Tibial nerve (tissue), 4 donors: ENCODE data around the gene TTC16. TPM values are rescaled to one million over a fixed set of nuclear protein-coding genes. Genes with fewer than 3 reads are reported as not detected.

Experiments
- DNase-seq, 2 donors: peaks; one replicate each; pipeline ENCODE4 v3.0.0-alpha.2; 2019; ENCODE audit warnings: low spot score in 2 of 2
- H3K27ac ChIP-seq, 4 donors: fragments of 200-600 bp; sonication (generic) in 3 of 4; one replicate each; pipeline ENCODE4 v1.5.1; 2017 to 2019; ENCODE audit warnings: mild to moderate bottlenecking in 1 of 4
- H3K27me3 ChIP-seq, 2 donors: fragments of 200-600 bp; sonication (generic) in 1 of 2; one replicate each; pipeline versions ENCODE4 v1.5.1 to v1.6.0; 2017 to 2019
- H3K36me3 ChIP-seq, 3 donors: fragments of 200-600 bp; sonication (generic); one replicate each; pipeline ENCODE4 v1.5.1; 2018 to 2019
- H3K4me1 ChIP-seq, 4 donors: fragments of 200-600 bp; sonication (generic) in 3 of 4; one replicate each; pipeline ENCODE4 v1.5.1; 2017 to 2019
- H3K4me3 ChIP-seq, 4 donors: fragments of 200-600 bp; sonication (generic) in 3 of 4; one replicate each; pipeline ENCODE4 v1.5.1; 2017 to 2019; ENCODE audit warnings: mild to moderate bottlenecking in 1 of 4, moderate library complexity in 1 of 4
- H3K9me3 ChIP-seq, 4 donors: fragments of 200-600 bp; sonication (generic) in 3 of 4; one replicate each; pipeline ENCODE4 v1.5.1; 2017 to 2019
- EP300 ChIP-seq, 2 donors: sonication (generic); formaldehyde crosslinking; IDR thresholded peaks; one replicate each; pipeline ENCODE4 v1.6.1; 2017; ENCODE audit warnings: antibody characterized with exemption in 2 of 2, mild to moderate bottlenecking in 1 of 2
- POLR2A ChIP-seq, 2 donors: fragments of 450-650 bp; IDR thresholded peaks; one replicate each; pipeline ENCODE4 v1.6.1; 2017; ENCODE audit warnings: antibody characterized with exemption in 2 of 2, mild to moderate bottlenecking in 2 of 2, moderate library complexity in 2 of 2
- WGBS, 2 donors: methylation state at CpG; one replicate each; pipeline ENCODE4 v1.1.5; 2018; 5-methylcytosine and 5-hydroxymethylcytosine counted together
- total RNA-seq, 4 donors: library from RNA; depleted of rRNA; stranded (reverse); fragments of >200 nt; gene quantifications; one replicate each; pipeline ENCODE4 v1.1.0, GENCODE V29; 2016
- TF ChIP-seq, protein P1 (sequence below), 5 experiments: fragments of 200-600 bp in 3 of 5; fragments of 450-650 bp in 2 of 5; sonication (generic) in 3 of 5; IDR thresholded peaks; one replicate each; pipeline ENCODE4 v1.5.1; 2016 to 2019; ENCODE audit warnings: antibody characterized with exemption in 5 of 5, mild to moderate bottlenecking in 3 of 5, moderate library complexity in 2 of 5

TTC16 gene
- total RNA-seq, 4 donors from 2014 or later, result 0.30 TPM; not detected in 3

DNA sequence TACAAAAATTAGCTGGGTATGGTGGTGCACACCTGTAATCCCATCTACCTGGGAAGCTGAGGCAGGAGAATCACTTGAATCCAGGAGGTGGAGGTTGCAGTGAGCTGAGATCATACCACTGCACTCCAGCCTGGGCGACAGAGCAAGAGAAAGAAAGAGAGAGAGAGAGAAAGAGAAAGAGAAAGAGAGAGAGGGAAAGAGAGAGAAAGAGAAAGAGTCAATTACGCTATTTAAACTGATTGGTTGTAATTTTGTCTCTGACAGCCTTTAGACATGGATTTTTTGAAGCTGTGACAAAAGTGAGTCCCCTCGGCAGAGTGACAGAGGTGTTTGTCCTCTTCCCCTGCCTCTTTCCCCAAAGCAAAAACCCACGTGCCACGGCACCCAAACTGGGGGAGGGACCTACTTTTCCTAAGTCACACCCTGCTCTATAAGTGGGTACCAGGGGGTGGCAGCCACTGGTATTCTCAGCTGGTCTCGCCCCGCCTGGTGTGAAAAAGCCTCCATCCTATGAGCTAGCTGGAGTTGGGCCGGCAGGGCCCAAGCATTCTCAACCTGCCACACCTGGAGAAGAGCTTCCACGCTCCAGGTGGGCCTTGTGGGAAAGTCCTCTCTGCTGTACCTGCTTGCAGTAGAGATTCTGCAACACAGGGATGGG, 12.5 kb upstream of the TTC16 start:
- DNase-seq, result no peak
- H3K4me1 ChIP-seq, result peaks cover 0 to 16% (median 3%) of the 10 kb centered on the region in 4 donors
- H3K36me3 ChIP-seq, result no peaks in the 10 kb centered on the region
- H3K4me3 ChIP-seq, result no peak overlapping the region
- no peaks in the 10 kb centered on the region for H3K9me3 ChIP-seq
- no peak for TF ChIP-seq EP300 (IDR thresholded peaks at IDR 0.05)
- TF ChIP-seq, protein P1, sequence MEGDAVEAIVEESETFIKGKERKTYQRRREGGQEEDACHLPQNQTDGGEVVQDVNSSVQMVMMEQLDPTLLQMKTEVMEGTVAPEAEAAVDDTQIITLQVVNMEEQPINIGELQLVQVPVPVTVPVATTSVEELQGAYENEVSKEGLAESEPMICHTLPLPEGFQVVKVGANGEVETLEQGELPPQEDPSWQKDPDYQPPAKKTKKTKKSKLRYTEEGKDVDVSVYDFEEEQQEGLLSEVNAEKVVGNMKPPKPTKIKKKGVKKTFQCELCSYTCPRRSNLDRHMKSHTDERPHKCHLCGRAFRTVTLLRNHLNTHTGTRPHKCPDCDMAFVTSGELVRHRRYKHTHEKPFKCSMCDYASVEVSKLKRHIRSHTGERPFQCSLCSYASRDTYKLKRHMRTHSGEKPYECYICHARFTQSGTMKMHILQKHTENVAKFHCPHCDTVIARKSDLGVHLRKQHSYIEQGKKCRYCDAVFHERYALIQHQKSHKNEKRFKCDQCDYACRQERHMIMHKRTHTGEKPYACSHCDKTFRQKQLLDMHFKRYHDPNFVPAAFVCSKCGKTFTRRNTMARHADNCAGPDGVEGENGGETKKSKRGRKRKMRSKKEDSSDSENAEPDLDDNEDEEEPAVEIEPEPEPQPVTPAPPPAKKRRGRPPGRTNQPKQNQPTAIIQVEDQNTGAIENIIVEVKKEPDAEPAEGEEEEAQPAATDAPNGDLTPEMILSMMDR (IDR thresholded peaks at IDR 0.05), result no peak
- TF ChIP-seq POLR2A (IDR thresholded peaks at IDR 0.05), result no peak
- 66 to 71% methylated on average over 9 of the region's 9 CpGs for WGBS, 2 donors
- H3K27ac ChIP-seq, result no peak overlapping the region
- H3K27me3 ChIP-seq, result peaks cover 0 to 9% of the 10 kb centered on the region in 2 donors

DNA sequence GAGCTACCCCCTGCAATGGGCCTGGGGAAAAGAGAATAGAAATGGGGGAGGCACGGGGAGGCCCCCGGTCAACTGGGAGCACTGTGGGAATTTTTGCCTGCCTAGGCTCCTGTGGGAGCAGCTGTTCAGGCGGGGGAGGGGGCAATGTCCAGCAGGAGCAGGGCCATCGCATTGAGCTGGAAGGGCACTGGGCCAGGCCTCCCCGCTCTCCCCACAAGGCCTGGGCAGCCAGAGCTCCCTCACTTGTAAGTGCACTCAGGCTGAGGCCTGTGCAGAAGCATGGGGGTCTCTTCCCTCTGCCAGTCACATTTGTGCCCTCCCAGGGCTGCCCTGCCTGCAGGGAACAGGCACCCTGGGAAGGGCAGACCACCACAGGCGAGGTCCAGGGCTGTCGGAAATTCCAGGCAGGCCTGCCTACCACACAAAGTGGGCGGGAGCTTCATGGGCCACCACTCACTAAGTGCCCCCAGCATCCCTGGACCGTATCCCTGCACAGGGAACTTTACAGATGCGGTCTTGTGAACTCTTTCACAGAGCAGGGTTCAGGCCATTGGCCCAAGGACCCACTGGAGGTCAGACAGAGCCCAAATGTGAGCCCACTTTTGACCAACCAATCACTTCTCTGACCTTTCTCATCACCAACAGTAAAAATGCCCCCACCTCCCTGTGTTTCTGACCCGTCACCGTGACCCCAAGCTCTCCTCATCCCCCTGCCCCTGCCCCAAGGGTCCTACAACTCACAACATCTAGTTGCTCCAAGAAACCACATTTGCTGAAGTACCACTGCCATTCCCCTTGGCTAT, 10.1 kb upstream of the TTC16 start:
- Histone ChIP-seq H3K36me3 (no peaks in the 10 kb centered on the region), H3K9me3 (no peaks in the 10 kb centered on the region), H3K27me3 (peaks cover 0 to 9% of the 10 kb centered on the region in 2 donors), H3K4me3 (no peak overlapping the region), H3K27ac (no peak overlapping the region), H3K4me1 (no peaks in the 10 kb centered on the region)
- no peak for TF ChIP-seq POLR2A (IDR thresholded peaks at IDR 0.05)
- TF ChIP-seq, protein P1 (IDR thresholded peaks at IDR 0.05), result no peak
- TF ChIP-seq EP300 (IDR thresholded peaks at IDR 0.05), result no peak
- DNase-seq, result no peak
- WGBS, 2 donors, result 76 to 77% methylated on average over 8 to 12 of the region's 12 CpGs

DNA sequence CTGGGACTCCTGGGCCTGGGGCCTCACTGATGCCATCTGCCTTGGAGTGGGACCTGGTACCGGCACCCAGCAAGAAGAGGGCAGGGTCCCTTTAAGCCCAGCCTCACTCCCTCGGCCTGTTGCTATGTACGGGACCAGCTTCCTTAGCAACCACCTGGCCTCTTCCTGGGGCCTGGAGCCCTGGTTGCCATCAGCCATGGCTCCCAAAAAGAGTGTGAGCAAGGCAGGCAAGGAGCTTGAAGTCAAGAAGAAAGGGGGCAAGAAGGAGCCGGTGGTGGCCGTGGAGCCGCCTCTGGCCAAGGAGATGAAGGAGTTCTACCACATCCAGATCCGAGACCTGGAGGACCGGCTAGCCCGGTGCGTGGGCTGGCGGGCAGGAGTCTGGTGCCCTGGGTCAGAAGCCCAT, 9.0 kb upstream of the TTC16 start, which contains the start of gene CFAP157:
Gene CFAP157, plus strand, starts transcription at position 153 of the 406 bp plus-strand sequence. Its CDS starts 44 bp downstream, at position 197.
- Histone ChIP-seq H3K9me3 (no peaks in the 10 kb centered on the region), H3K27me3 (peaks cover 0 to 9% of the 10 kb centered on the region in 2 donors), H3K36me3 (peaks cover 0 to 5% (median 0%) of the 10 kb centered on the region in 3 donors), H3K4me1 (no peaks in the 10 kb centered on the region), H3K4me3 (no peak within 1 kb of the TSS), H3K27ac (no peak within 1 kb of the TSS)
- 63 to 64% methylated on average over 11 of the region's 11 CpGs for WGBS, 2 donors
- no peak for DNase-seq
- TF ChIP-seq EP300 (IDR thresholded peaks at IDR 0.05) (no peak), POLR2A (IDR thresholded peaks at IDR 0.05) (no peak)
- TF ChIP-seq, protein P1 (IDR thresholded peaks at IDR 0.05), result no peak

DNA sequence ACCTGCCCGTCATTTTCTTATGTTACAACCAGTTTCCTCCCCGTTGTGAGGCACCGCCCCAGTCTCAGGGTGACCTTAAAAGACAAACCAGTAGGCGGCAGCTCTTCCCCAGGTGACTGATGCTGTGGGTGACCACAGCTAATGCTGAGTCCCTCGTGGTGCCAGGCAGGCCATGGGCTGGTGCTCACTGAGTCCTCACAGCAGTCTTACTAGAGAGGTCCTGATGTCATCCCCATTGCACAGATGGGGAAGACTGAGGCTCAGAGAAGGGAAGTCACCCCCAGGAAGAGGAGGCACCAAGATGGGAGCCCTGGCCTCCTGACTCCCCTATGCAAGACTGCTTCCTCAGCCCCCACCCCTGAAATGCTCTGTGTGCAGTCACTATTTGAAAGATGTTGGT, 8.1 kb upstream of the TTC16 start:
- H3K27ac ChIP-seq, result no peak overlapping the region
- no peaks in the 10 kb centered on the region for H3K9me3 ChIP-seq
- H3K4me3 ChIP-seq, result no peak overlapping the region
- H3K4me1 ChIP-seq, result no peaks in the 10 kb centered on the region
- TF ChIP-seq EP300 (IDR thresholded peaks at IDR 0.05), result no peak
- 47 to 57% methylated on average over 4 to 5 of the region's 5 CpGs for WGBS, 2 donors
- no peak for DNase-seq
- peaks cover 0 to 9% of the 10 kb centered on the region in 2 donors for H3K27me3 ChIP-seq
- H3K36me3 ChIP-seq, result peaks cover 0 to 10% (median 0%) of the 10 kb centered on the region in 3 donors

DNA sequence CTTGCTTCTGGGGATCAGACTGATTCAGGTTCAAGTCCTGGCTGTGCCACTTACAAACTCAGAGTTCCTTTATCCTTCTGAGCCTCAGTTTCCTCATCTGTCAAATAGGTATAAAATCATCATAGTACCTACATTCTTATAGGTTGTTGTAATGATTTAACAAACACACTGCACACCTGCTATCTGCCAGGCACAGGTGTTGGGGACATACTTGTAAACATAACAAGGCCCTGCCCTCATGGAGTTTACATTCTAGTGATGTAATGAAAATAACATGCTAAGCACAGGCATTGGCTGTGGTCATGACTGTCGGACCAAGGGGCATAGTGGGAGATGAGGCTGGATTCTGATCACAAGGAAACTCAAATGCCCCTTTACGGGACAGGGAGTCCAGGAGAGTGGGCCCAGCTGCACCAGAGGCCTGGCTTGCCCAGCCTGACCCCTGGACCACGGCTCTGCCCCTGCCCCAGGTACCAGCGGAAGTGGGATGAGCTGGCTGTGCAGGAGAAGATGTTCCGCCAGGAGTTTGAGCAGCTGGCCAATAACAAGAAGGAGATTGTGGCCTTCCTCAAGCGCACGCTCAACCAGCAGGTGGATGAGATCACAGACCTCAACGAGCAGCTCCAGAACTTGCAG, 6.8 kb upstream of the TTC16 start:
- WGBS, 2 donors, result 85 to 96% methylated on average over 8 of the region's 8 CpGs
- Histone ChIP-seq H3K27ac (no peak overlapping the region), H3K36me3 (peaks cover 0 to 10% (median 0%) of the 10 kb centered on the region in 3 donors), H3K9me3 (no peaks in the 10 kb centered on the region), H3K27me3 (peaks cover 0 to 9% of the 10 kb centered on the region in 2 donors), H3K4me3 (no peak overlapping the region), H3K4me1 (peaks cover 0 to 5% (median under 1%) of the 10 kb centered on the region in 4 donors)
- no peak for TF ChIP-seq EP300 (IDR thresholded peaks at IDR 0.05)
- TF ChIP-seq POLR2A (IDR thresholded peaks at IDR 0.05), result no peak
- TF ChIP-seq, protein P1 (IDR thresholded peaks at IDR 0.05), result no peak
- DNase-seq, result no peak
